SK-N-MC (cell line): ENCODE data around the gene TIMM44.

ENCODE experiments used
- EZH2 ChIP-seq: fragments of 200-600 bp; sonication (generic); IDR thresholded peaks from one replicate; pipeline ENCODE4 v1.6.1; 2017; ENCODE audit warnings: antibody characterized with exemption
- FOXP2 ChIP-seq: optimal IDR thresholded peaks from 2 replicates; pipeline ENCODE3; 2011; ENCODE audit warnings: mild to moderate bottlenecking, moderate library complexity; ENCODE audit not compliant: insufficient read depth; ENCODE audit errors: extremely low read length, control extremely low read depth
- POLR2AphosphoS5 ChIP-seq: IDR thresholded peaks from 2 replicates; pipeline ENCODE4 v1.6.1; 2012; ENCODE audit warnings: mild to moderate bottlenecking, low read depth, low read length, borderline replicate concordance

DNA sequence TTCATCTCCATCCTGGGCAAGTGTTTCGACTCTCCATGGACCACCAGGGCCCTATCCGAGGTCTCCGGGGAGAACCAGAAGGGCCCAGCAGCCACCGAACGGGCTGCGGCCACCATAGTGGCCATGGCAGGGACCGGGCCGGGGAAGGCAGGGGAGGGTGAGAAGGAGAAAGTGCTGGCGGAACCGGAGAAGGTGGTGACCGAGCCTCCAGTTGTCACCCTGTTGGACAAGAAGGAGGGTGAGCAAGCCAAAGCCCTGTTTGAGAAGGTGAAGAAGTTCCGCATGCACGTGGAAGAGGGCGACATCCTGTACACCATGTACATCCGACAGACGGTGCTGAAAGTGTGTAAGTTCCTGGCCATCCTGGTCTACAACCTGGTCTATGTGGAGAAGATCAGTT is 44.5 kb downstream of the TIMM44 start:
- TF ChIP-seq EZH2: no peak
- TF ChIP-seq FOXP2: no peak
- no peak for TF ChIP-seq POLR2AphosphoS5
